Adipocyte (in vitro differentiated cells): ENCODE measurements around the gene RPGRIP1.

ENCODE experiments used
- DNase-seq: peaks from one replicate; pipeline ENCODE4 v3.0.0-alpha.2; 2015; ENCODE audit warnings: low read depth
- H3K27me3 ChIP-seq: replicated peaks from 2 replicates; pipeline ENCODE4 v1.7.0; 2013; ENCODE audit warnings: mild to moderate bottlenecking, low read length, moderate library complexity; ENCODE audit not compliant: control insufficient read depth, insufficient read depth
- H3K36me3 ChIP-seq: 2 replicates; pipeline ENCODE4 v1.7.0; 2013; ENCODE audit warnings: low read length, mild to moderate bottlenecking, moderate library complexity; ENCODE audit not compliant: control insufficient read depth, insufficient read depth, severe bottlenecking
- H3K4me1 ChIP-seq: 2 replicates; pipeline ENCODE4 v1.7.0; 2013; ENCODE audit warnings: mild to moderate bottlenecking, low read length, moderate library complexity; ENCODE audit not compliant: control insufficient read depth, insufficient read depth
- H3K4me3 ChIP-seq: 2 replicates; pipeline ENCODE4 v1.7.0; 2013; ENCODE audit warnings: mild to moderate bottlenecking, low read length, moderate library complexity
- H3K9ac ChIP-seq: 2 replicates; pipeline ENCODE4 v1.7.0; 2013; ENCODE audit warnings: mild to moderate bottlenecking, low read length, moderate library complexity
- H3K9me3 ChIP-seq: 2 replicates; pipeline ENCODE4 v1.7.0; 2013; ENCODE audit warnings: mild to moderate bottlenecking, low read length, moderate library complexity; ENCODE audit not compliant: control insufficient read depth

RPGRIP1 gene

DNA sequence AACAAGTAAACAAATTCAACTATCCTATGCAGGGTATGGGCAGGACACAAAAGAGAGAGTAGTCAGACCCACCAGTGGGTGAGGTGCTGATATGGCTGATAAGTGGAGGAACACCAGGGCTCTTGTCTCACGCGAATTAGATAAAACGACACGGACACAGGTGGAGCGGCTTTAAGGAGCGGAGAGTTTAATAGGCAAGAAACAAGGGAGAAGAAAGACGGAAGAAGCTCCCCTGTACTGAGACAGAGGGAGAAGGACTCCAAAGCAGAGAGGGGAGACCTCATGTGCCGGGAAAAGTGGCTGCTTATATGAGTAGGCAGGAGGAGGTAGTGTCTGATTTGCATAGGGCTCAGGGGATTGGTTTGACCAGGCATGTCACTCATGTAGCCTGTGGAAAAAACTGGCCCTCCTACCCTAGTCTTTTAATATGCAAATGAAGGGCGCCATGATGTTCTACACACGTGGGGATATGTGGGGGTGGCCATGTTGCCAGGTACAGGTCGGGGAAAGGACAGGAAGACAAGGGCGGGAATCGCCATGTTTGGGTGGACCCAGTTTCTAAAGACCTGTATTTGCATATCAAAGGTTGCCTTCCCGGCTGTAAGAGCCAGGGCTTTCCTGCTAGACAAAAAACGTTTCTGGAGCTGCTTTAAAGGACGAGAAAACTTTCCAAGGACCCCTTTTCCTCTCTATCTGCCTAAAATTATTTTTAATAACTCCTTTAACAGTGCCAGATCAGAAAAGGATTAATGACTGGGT is 28.8 kb downstream of the RPGRIP1 start:
- Histone ChIP-seq H3K27me3 (peaks cover 12% of the 10 kb centered on the region), H3K9me3 (no peaks in the 10 kb centered on the region), H3K4me3 (peak overlapping the region; percentile 75), H3K36me3 (no peaks in the 10 kb centered on the region), H3K4me1 (peaks cover 5% of the 10 kb centered on the region), H3K9ac (peak overlapping the region; percentile 11)
- peak; percentile 56 for DNase-seq

DNA sequence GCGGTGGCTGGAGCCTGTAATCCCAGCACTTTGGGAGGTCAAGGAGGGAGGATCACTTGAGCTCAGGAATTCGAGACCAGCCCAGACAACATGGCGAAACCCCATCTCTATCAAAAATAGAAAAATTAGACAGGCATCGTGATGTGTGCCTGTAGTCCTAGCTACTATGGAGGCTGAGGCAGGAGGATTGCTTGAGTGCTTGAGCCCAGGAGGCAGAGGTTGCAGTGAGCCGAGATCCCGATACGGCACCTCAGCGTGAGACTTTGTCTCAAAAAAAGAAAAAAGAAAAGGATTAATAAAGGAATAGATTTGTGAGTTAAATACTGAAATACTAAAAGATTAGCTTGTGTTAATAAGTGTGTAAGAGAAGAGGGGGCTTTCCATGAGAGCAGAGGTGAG is 29.4 kb downstream of the RPGRIP1 start:
- Histone ChIP-seq H3K9ac (no peak overlapping the region), H3K9me3 (no peaks in the 10 kb centered on the region), H3K4me1 (peaks cover 5% of the 10 kb centered on the region), H3K36me3 (no peaks in the 10 kb centered on the region), H3K27me3 (peaks cover 12% of the 10 kb centered on the region), H3K4me3 (peak overlapping the region; percentile 75)
- no peak for DNase-seq

DNA sequence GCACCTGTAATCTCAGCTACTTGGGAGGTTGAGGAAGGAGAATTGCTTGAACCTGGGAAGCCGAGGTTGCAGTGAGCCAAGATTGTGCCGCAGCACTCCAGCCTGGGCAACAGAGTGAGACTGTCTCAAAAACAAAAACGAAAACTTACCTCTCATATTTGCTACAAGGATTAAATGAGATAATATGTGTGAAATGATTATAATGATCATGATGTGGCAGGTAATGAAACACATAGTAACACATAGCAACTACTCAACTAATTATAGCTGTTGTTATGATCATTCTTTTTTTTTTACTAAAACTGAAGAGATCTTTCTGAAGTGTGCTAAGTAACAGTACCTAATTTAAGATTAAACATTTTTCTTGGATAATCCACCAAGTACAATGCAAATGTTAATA is 30.1 kb downstream of the RPGRIP1 start:
- Histone ChIP-seq H3K27me3 (peaks cover 12% of the 10 kb centered on the region), H3K9ac (no peak overlapping the region), H3K4me1 (peaks cover 5% of the 10 kb centered on the region), H3K36me3 (no peaks in the 10 kb centered on the region), H3K4me3 (no peak overlapping the region), H3K9me3 (no peaks in the 10 kb centered on the region)
- no peak for DNase-seq

DNA sequence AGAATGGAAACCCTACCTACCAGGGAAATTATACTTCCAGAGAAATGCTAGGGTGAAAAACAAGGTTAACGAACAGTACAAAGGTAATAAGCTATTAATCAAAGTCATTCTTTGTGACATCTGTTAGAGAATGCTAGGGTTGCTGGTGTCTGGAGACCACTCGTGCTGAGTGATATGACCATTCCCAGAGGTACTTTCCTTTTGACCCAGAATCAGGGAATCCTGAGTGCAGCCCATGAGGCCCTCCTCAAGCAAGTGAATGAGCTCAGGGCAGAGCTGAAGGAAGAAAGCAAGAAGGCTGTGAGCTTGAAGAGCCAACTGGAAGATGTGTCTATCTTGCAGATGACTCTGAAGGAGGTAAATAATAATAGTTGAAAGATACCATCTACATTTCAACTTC is 31.7 kb downstream of the RPGRIP1 start:
- Histone ChIP-seq H3K9ac (no peak overlapping the region), H3K36me3 (no peaks in the 10 kb centered on the region), H3K9me3 (no peaks in the 10 kb centered on the region), H3K4me3 (no peak overlapping the region), H3K4me1 (peaks cover 5% of the 10 kb centered on the region), H3K27me3 (peaks cover 12% of the 10 kb centered on the region)
- no peak for DNase-seq

DNA sequence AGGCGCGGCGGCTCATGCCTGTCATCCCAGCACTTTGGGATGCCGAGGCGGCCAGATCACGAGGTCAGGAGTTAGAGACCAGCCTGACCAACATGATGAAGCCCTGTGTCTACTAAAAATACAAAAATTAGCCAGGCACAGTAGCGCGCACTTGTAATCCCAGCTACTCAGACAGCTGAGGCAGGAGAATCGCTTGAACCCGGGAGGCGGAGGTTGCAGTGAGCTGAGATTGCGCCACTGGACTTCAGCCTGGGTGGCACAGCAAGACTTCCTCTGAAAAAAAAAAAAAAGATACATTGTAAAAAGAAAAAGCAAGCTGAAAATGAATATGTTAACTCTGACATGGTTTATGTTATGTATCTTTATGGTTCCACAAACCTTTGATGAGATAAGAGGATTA is 33.6 kb downstream of the RPGRIP1 start:
- H3K36me3 ChIP-seq, result no peaks in the 10 kb centered on the region
- peaks cover under 1% of the 10 kb centered on the region for H3K4me1 ChIP-seq
- peaks cover 14% of the 10 kb centered on the region for H3K27me3 ChIP-seq
- H3K9ac ChIP-seq, result no peak overlapping the region
- no peak overlapping the region for H3K4me3 ChIP-seq
- no peak for DNase-seq
- H3K9me3 ChIP-seq, result no peaks in the 10 kb centered on the region

DNA sequence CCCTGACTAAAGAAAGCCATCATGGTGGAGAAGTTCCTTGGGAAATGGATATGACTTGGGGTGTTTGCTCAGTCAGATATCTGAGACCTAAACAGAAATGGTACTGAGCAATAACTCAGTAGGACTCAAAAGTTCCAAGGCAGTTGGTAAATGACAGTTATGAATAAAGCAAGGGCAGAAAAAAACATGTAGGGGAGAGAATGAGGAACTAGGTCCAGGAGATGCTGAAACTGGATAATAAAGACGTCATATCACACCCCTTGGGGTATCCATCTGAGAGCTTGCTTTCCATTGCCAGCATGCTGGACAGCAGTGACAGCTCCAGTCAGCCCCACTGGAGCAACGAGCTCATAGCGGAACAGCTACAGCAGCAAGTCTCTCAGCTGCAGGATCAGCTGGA is 37.5 kb downstream of the RPGRIP1 start:
- Histone ChIP-seq H3K4me3 (no peak overlapping the region), H3K9me3 (no peaks in the 10 kb centered on the region), H3K27me3 (peaks cover 12% of the 10 kb centered on the region), H3K4me1 (no peaks in the 10 kb centered on the region), H3K36me3 (no peaks in the 10 kb centered on the region), H3K9ac (no peak overlapping the region)
- DNase-seq, result no peak

DNA sequence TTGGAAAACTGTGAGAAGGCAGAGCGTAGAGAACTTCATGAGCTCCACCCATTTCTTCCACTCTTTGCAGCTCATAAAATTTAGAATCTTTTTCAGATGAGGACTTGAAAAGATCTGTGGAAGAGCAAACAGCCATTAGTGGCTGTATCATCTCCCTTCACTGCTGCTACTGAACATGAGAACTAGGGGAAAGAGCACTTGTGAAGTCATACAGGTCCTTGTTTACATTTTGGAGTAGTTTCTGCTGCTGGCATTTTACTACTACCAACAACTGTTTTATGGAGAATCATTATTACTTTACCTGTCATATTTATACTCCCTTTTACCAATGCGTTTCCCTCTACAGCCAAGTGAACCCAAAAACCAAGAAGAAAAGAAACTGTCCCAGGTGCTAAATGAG is 41.0 kb downstream of the RPGRIP1 start:
- no peak for DNase-seq
- Histone ChIP-seq H3K9me3 (no peaks in the 10 kb centered on the region), H3K36me3 (no peaks in the 10 kb centered on the region), H3K9ac (no peak overlapping the region), H3K4me1 (no peaks in the 10 kb centered on the region), H3K4me3 (no peak overlapping the region), H3K27me3 (peaks cover 21% of the 10 kb centered on the region)

DNA sequence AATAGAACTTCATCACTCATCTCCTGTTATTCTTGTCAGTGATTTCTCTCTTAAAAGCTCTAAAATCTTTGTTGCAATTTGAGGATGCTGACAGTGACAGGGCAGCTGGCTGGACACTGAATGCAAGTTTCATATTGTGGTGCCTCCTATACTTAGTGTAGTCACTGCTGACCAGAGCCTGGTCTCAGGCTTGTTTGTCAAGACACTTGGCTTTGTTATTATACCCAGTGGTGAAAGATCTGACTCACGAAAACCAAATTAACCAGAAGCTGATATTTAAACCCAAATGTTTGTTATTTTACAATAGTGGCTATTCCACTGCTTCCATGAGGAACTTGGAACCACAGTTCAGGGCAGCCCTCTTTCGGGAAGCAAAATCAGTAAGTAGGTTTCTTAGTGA is 42.8 kb downstream of the RPGRIP1 start:
- no peak overlapping the region for H3K4me3 ChIP-seq

DNA sequence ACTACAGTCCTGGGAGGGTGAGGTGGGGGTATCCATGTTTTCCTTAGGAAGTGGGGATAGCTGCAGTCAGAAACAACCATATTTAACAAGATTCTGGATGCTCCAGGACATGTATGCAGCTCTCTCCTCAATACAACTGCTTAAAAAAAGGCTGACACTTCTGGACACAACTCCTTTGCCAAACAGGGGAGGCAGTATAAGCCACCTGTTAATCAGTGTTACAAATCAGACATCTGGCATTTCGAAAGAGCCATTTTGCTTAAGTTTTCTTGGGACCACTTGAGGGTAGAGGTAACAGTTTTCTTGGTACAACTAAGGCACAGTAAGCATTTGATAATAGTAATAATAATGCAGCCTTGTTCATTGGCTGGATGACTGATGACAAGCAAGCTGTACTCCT is 47.1 kb downstream of the RPGRIP1 start:
- H3K4me3 ChIP-seq, result no peak overlapping the region
- H3K9me3 ChIP-seq, result no peaks in the 10 kb centered on the region
- DNase-seq, result no peak
- H3K27me3 ChIP-seq, result peaks cover 12% of the 10 kb centered on the region
- no peaks in the 10 kb centered on the region for H3K4me1 ChIP-seq
- H3K9ac ChIP-seq, result no peak overlapping the region
- H3K36me3 ChIP-seq, result no peaks in the 10 kb centered on the region

More for the DNA sequence above, 42.8 kb downstream of the RPGRIP1 start:
- peaks cover 17% of the 10 kb centered on the region for H3K27me3 ChIP-seq
- H3K36me3 ChIP-seq, result no peaks in the 10 kb centered on the region
- no peaks in the 10 kb centered on the region for H3K9me3 ChIP-seq
- DNase-seq, result no peak
- H3K9ac ChIP-seq, result no peak overlapping the region
- no peaks in the 10 kb centered on the region for H3K4me1 ChIP-seq
